T-helper 1 cell treated with Interleukin-12 subunit alpha and Interleukin-12 subunit beta and Interleukin-4 antibody, amounts not matched to agents 30 ng/mL and 1 ng/mL, for 36 hours (primary cell): ENCODE data around the gene ADGRD1. TPM values are rescaled to one million over a fixed set of nuclear protein-coding genes. Genes with fewer than 3 reads are reported as not detected.

ENCODE experiments used
- intact Hi-C: fragments of 100-400 bp; cut with micrococcal nuclease; formaldehyde crosslinking; loops from one replicate; pipeline ENCODE4 v1.15.1; 2024
- total RNA-seq: library from RNA; stranded (reverse); gene quantifications from 2 replicates; pipeline ENCODE4 v1.2.3, GENCODE V29; 2022

ADGRD1 gene
- total RNA-seq, 1 donor from 2014 or later: 0.54 TPM

- intact Hi-C loops: no loop called here
Observed at GRCh38 chr12:131040491-131040890, 86.8 kb downstream of the ADGRD1 start.

- intact Hi-C loops: no loop called here
Observed at GRCh38 chr12:131041216-131041967, 87.7 kb downstream of the ADGRD1 start.

- intact Hi-C loops: no loop called here
Observed at GRCh38 chr12:131041968-131042833, 88.5 kb downstream of the ADGRD1 start.

GRCh38 chr12:131042834-131043245 is 89.1 kb downstream of the ADGRD1 start:
- intact Hi-C loops: no loop called here

GRCh38 chr12:131043401-131043871 is 89.7 kb downstream of the ADGRD1 start:
- intact Hi-C loops: no loop called here

- intact Hi-C loops: no loop called here
Observed at GRCh38 chr12:131044136-131044535, 90.4 kb downstream of the ADGRD1 start.

GRCh38 chr12:131044760-131045381 is 91.2 kb downstream of the ADGRD1 start:
- intact Hi-C loops: no loop called here

- intact Hi-C loops: no loop called here
Observed at GRCh38 chr12:131045705-131046460, 92.2 kb downstream of the ADGRD1 start.

- intact Hi-C loops: no loop called here
Observed at GRCh38 chr12:131046813-131047788, 93.4 kb downstream of the ADGRD1 start.

- intact Hi-C loops: no loop called here
Observed at GRCh38 chr12:131047789-131048610, 94.3 kb downstream of the ADGRD1 start.

- intact Hi-C loops: no loop called here
Observed at GRCh38 chr12:131048611-131048990, 94.9 kb downstream of the ADGRD1 start.

- intact Hi-C loops: no loop called here
Observed at GRCh38 chr12:131049002-131049401, 95.3 kb downstream of the ADGRD1 start.

GRCh38 chr12:131049549-131050339 is 96.0 kb downstream of the ADGRD1 start:
- intact Hi-C loops: no loop called here

- intact Hi-C loops: no loop called here
Observed at GRCh38 chr12:131050463-131051154, 96.9 kb downstream of the ADGRD1 start.

- intact Hi-C loops: no loop called here
Observed at GRCh38 chr12:131051155-131051473, 97.4 kb downstream of the ADGRD1 start.

GRCh38 chr12:131052063-131052781 is 98.5 kb downstream of the ADGRD1 start:
- intact Hi-C loops: no loop called here

- intact Hi-C loops: no loop called here
Observed at GRCh38 chr12:131052929-131053328, 99.2 kb downstream of the ADGRD1 start.
